ENCODE results near the gene EVI2B. TPM values are rescaled to one million over a fixed set of nuclear protein-coding genes. Genes with fewer than 3 reads are reported as not detected.

EVI2B gene
- total RNA-seq, 1 experiment from 2014 or later, result not detected

GRCh38 chr17:31318298-31318801, 4.5 kb upstream of the EVI2B start:
- Histone ChIP-seq H3K79me2 (ENCODE audit: insufficient read depth, low read length) (no peaks in the 10 kb centered on the region), H4K5ac (ENCODE audit: insufficient read length, low read depth, low read length) (no peak overlapping the region), H3K9ac (ENCODE audit: extremely low read depth, insufficient read length, low read length) (no peak overlapping the region), H3K23ac (ENCODE audit: insufficient read length, low read depth, low read length) (no peak overlapping the region), H2BK120ac (ENCODE audit: low read depth, low read length, poor library complexity, severe bottlenecking) (no peak overlapping the region), H3K79me1 (ENCODE audit: insufficient read depth, low read depth, low read length, poor library complexity, severe bottlenecking) (no peaks in the 10 kb centered on the region), H2BK20ac (ENCODE audit: low read depth, low read length, poor library complexity, severe bottlenecking) (no peak overlapping the region), H3K4me2 (ENCODE audit: insufficient read depth, insufficient read length, low read length) (no peak overlapping the region), H3K27ac (ENCODE audit: insufficient read length, low read depth, low read length) (peak overlapping the region; percentile 68), H3K4ac (ENCODE audit: low read depth, low read length) (no peak overlapping the region), H3K4me1 (ENCODE audit: insufficient read depth, low read length) (no peaks in the 10 kb centered on the region), H2AK5ac (ENCODE audit: insufficient read length, low read length) (no peak overlapping the region), H2BK12ac (ENCODE audit: insufficient read length, low read depth, low read length) (no peak overlapping the region), H3K56ac (ENCODE audit: insufficient read length, low read depth, low read length) (no peak overlapping the region), H2BK15ac (ENCODE audit: low read depth, low read length) (no peak overlapping the region), H3K23me2 (ENCODE audit: insufficient read length, low read depth, low read length, poor library complexity, severe bottlenecking) (no peaks in the 10 kb centered on the region), H3T11ph (ENCODE audit: low read length) (no peak overlapping the region), H4K91ac (ENCODE audit: insufficient read length, low read depth, low read length) (no peak overlapping the region), H3K14ac (ENCODE audit: insufficient read depth, low read length) (no peak overlapping the region), H3K27me3 (ENCODE audit: insufficient read depth, low read length) (no peaks in the 10 kb centered on the region), H4K20me1 (ENCODE audit: control insufficient read depth, insufficient read depth, insufficient read length) (no peaks in the 10 kb centered on the region), H3K9me3 (ENCODE audit: control insufficient read depth, low read depth, low read length) (no peaks in the 10 kb centered on the region), H2AFZ (ENCODE audit: low read length) (no peak overlapping the region), H3K18ac (ENCODE audit: insufficient read length, low read depth, low read length) (no peak overlapping the region), H4K8ac (replicated peaks; ENCODE audit: insufficient read length, low read depth, low read length) (no peak overlapping the region), H2BK5ac (ENCODE audit: insufficient read length, low read length) (no peak overlapping the region)
- no peaks in the 10 kb centered on the region for H3K9me3 Mint-ChIP-seq
- no CpG with 5 or more reads among the region's 8 CpGs for WGBS (ENCODE audit: extremely low coverage, insufficient read length, low lambda C conversion rate)
- peaks cover 5 to 8% of the 10 kb centered on the region in 2 experiments for H3K4me1 Mint-ChIP-seq
- no peak for TF ChIP-seq CTCF (conservative IDR thresholded peaks at IDR 0.05)
- peak overlapping the region in 1 of 3 experiments; percentile 80; a peak in 2 of 7 replicates for H3K27ac Mint-ChIP-seq
- no peak overlapping the region for H3K4me3 Mint-ChIP-seq
- no peak for DNase-seq
- no peaks in the 10 kb centered on the region for H3K27me3 Mint-ChIP-seq (ENCODE audit: low read depth)
- no peaks in the 10 kb centered on the region for H3K36me3 Mint-ChIP-seq (ENCODE audit: insufficient read depth in 1 of 3, low read depth in 3 of 3)
